H9 (cell line): Measurements from ENCODE around the gene TMEM208. TPM values are rescaled to one million over a fixed set of nuclear protein-coding genes. Genes with fewer than 3 reads are reported as not detected.

ENCODE experiments used
- DNase-seq: peaks from one replicate; pipeline ENCODE4 v3.0.0-alpha.2; 2017
- H2AFZ ChIP-seq: one replicate; pipeline ENCODE4 v1.6.1; 2013; ENCODE audit warnings: mild to moderate bottlenecking, low read length, control low read depth, moderate library complexity
- H2AK5ac ChIP-seq: 2 replicates; pipeline ENCODE4 v1.6.1; 2013; ENCODE audit warnings: low read length, control low read depth, mixed read lengths; ENCODE audit not compliant: insufficient read length
- H2BK120ac ChIP-seq: one replicate; pipeline ENCODE4 v1.6.1; 2013; ENCODE audit warnings: low read depth, mild to moderate bottlenecking, low read length, control low read depth, inconsistent platforms; ENCODE audit not compliant: poor library complexity, severe bottlenecking
- H2BK12ac ChIP-seq: 2 replicates; pipeline ENCODE4 v1.6.1; 2013; ENCODE audit warnings: low read length, control low read depth, mixed read lengths, low read depth; ENCODE audit not compliant: insufficient read length
- H2BK15ac ChIP-seq: 2 replicates; pipeline ENCODE4 v1.6.1; 2013; ENCODE audit warnings: low read depth, low read length, control low read depth
- H2BK20ac ChIP-seq: one replicate; pipeline ENCODE4 v1.6.1; 2013; ENCODE audit warnings: low read depth, mild to moderate bottlenecking, low read length, control low read depth, inconsistent platforms; ENCODE audit not compliant: poor library complexity, severe bottlenecking
- H2BK5ac ChIP-seq: 2 replicates; pipeline ENCODE4 v1.6.1; 2013; ENCODE audit warnings: low read length, control low read depth, mixed read lengths; ENCODE audit not compliant: insufficient read length
- H3K14ac ChIP-seq: 2 replicates; pipeline ENCODE4 v1.6.1; 2013; ENCODE audit warnings: low read length, control low read depth; ENCODE audit not compliant: insufficient read depth
- H3K18ac ChIP-seq: 2 replicates; pipeline ENCODE4 v1.6.1; 2013; ENCODE audit warnings: low read depth, mild to moderate bottlenecking, mixed read lengths, low read length, control low read depth; ENCODE audit not compliant: insufficient read length
- H3K23ac ChIP-seq: 2 replicates; pipeline ENCODE4 v1.6.1; 2013; ENCODE audit warnings: low read length, control low read depth, mixed read lengths, low read depth; ENCODE audit not compliant: insufficient read length
- H3K23me2 ChIP-seq: 2 replicates; pipeline ENCODE4 v1.6.1; 2013; ENCODE audit warnings: low read depth, mild to moderate bottlenecking, mixed read lengths, low read length, control low read depth; ENCODE audit not compliant: insufficient read length, poor library complexity, severe bottlenecking
- H3K27ac ChIP-seq: 2 replicates; pipeline ENCODE4 v1.5.1; 2013; ENCODE audit warnings: low read length, control low read depth, mixed read lengths, low read depth; ENCODE audit not compliant: insufficient read length
- H3K27me3 ChIP-seq: 2 replicates; pipeline ENCODE4 v1.6.1; 2013; ENCODE audit warnings: low read length, control low read depth, inconsistent platforms; ENCODE audit not compliant: insufficient read depth
- H3K4ac ChIP-seq: 2 replicates; pipeline ENCODE4 v1.6.1; 2013; ENCODE audit warnings: low read depth, mild to moderate bottlenecking, control low read depth, inconsistent platforms, low read length, moderate library complexity
- H3K4me1 ChIP-seq: 2 replicates; pipeline ENCODE4 v1.6.1; 2013; ENCODE audit warnings: low read length, control low read depth, inconsistent platforms; ENCODE audit not compliant: insufficient read depth
- H3K4me2 ChIP-seq: 2 replicates; pipeline ENCODE4 v1.6.1; 2013; ENCODE audit warnings: low read length, control low read depth, mixed read lengths; ENCODE audit not compliant: insufficient read length, insufficient read depth
- H3K56ac ChIP-seq: 2 replicates; pipeline ENCODE4 v1.6.1; 2013; ENCODE audit warnings: low read depth, mild to moderate bottlenecking, mixed read lengths, low read length, control low read depth; ENCODE audit not compliant: insufficient read length
- H3K79me1 ChIP-seq: 2 replicates; pipeline ENCODE4 v1.6.1; 2013; ENCODE audit warnings: low read depth, mild to moderate bottlenecking, moderate library complexity, low read length, control low read depth, inconsistent platforms; ENCODE audit not compliant: insufficient read depth, poor library complexity, severe bottlenecking
- H3K79me2 ChIP-seq: 2 replicates; pipeline ENCODE4 v1.6.1; 2013; ENCODE audit warnings: low read length, control low read depth, inconsistent platforms; ENCODE audit not compliant: insufficient read depth
- H3K9ac ChIP-seq: 2 replicates; pipeline ENCODE4 v1.6.1; 2013; ENCODE audit warnings: low read length, control low read depth, mixed read lengths; ENCODE audit not compliant: insufficient read length; ENCODE audit errors: extremely low read depth
- H3K9me3 ChIP-seq: one replicate; pipeline ENCODE4 v1.6.1; 2013; ENCODE audit warnings: low read depth, low read length, inconsistent platforms; ENCODE audit not compliant: control insufficient read depth
- H3T11ph ChIP-seq: one replicate; pipeline ENCODE4 v1.6.1; 2013; ENCODE audit warnings: mild to moderate bottlenecking, low read length, control low read depth, inconsistent platforms
- H4K20me1 ChIP-seq: one replicate; pipeline ENCODE4 v1.6.1; 2013; ENCODE audit not compliant: control insufficient read depth, insufficient read length, insufficient read depth
- H4K5ac ChIP-seq: 2 replicates; pipeline ENCODE4 v1.6.1; 2013; ENCODE audit warnings: low read depth, mild to moderate bottlenecking, mixed read lengths, low read length, control low read depth; ENCODE audit not compliant: insufficient read length
- H4K8ac ChIP-seq: replicated peaks from 2 replicates; pipeline ENCODE4 v1.6.1; 2013; ENCODE audit warnings: low read length, control low read depth, mixed read lengths, low read depth; ENCODE audit not compliant: insufficient read length
- H4K91ac ChIP-seq: 2 replicates; pipeline ENCODE4 v1.6.1; 2013; ENCODE audit warnings: low read depth, mild to moderate bottlenecking, moderate library complexity, mixed read lengths, low read length, control low read depth; ENCODE audit not compliant: insufficient read length
- H3K27ac Mint-ChIP-seq, 3 experiments: 2 replicates in 2 of 3; 3 replicates in 1 of 3; pipeline ENCODE4 v1.8.0; 2020 to 2021; ENCODE audit warnings: mixed read lengths in 3 of 3, mild to moderate bottlenecking in 1 of 3, moderate library complexity in 1 of 3
- H3K27me3 Mint-ChIP-seq: 2 replicates; pipeline ENCODE4 v1.8.0; 2021; ENCODE audit warnings: low read depth, mild to moderate bottlenecking, moderate library complexity, mixed read lengths
- H3K36me3 Mint-ChIP-seq, 3 experiments: 2 replicates in 2 of 3; 3 replicates in 1 of 3; pipeline ENCODE4 v1.8.0; 2020 to 2021; ENCODE audit warnings: low read depth in 3 of 3, mixed read lengths in 3 of 3; ENCODE audit not compliant: insufficient read depth in 1 of 3
- H3K4me1 Mint-ChIP-seq, 2 experiments: 2 replicates each; pipeline ENCODE4 v1.8.0; 2020; ENCODE audit warnings: mixed read lengths in 2 of 2
- H3K4me3 Mint-ChIP-seq, 2 experiments: 2 replicates in 1 of 2; 3 replicates in 1 of 2; pipeline ENCODE4 v1.8.0; 2020 to 2021; ENCODE audit warnings: mild to moderate bottlenecking in 2 of 2, mixed read lengths in 2 of 2, moderate library complexity in 1 of 2
- H3K9me3 Mint-ChIP-seq, 2 experiments: 2 replicates in 1 of 2; 3 replicates in 1 of 2; pipeline ENCODE4 v1.8.0; 2020; ENCODE audit warnings: mild to moderate bottlenecking in 2 of 2, mixed read lengths in 2 of 2, moderate library complexity in 1 of 2
- WGBS: extraction: QIAGEN DNeasy Blood & Tissue Kit; methylation state at CpG from one replicate; pipeline ENCODE4 v1.1.7; 2013; ENCODE audit warnings: missing lambda C conversion rate, low lambda C conversion rate, mixed read lengths; ENCODE audit not compliant: insufficient read length; ENCODE audit errors: extremely low coverage; 5-methylcytosine and 5-hydroxymethylcytosine counted together
- total RNA-seq: library from RNA; stranded (reverse); gene quantifications from 2 replicates; pipeline ENCODE4 v1.2.1, GENCODE V29; 2021
- TF ChIP-seq, protein P1 (sequence below): fragments of 200-600 bp; sonication (generic); conservative IDR thresholded peaks from 3 replicates; pipeline ENCODE4 v1.8.0; 2021; ENCODE audit warnings: antibody characterized with exemption, mild to moderate bottlenecking

The TMEM208 gene
- total RNA-seq, 1 experiment from 2014 or later = 42.6 TPM

DNA sequence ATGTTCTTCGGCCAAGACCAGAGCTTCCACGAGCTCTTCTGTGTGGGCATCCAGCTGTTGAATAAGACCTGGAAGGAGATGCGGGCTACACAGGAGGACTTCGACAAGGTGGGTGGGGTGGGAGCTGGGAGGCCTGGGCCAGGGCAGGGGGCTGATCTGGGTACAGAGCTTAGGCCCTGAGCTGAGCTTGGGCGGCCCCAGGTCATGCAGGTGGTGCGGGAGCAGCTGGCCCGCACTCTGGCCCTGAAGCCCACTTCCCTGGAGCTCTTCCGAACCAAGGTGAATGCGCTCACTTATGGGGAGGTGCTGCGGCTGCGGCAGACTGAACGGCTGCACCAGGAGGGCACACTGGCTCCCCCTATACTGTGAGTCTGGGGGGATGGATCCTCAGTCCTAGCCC is 24.5 kb upstream of the TMEM208 start:
- DNase-seq = no peak
- Histone ChIP-seq H4K5ac (no peak overlapping the region), H3K79me1 (no peaks in the 10 kb centered on the region), H3K9ac (no peak overlapping the region), H3T11ph (no peak overlapping the region), H4K8ac (no peak overlapping the region), H2BK12ac (no peak overlapping the region), H3K23me2 (no peaks in the 10 kb centered on the region), H4K91ac (no peak overlapping the region), H3K27ac (no peak overlapping the region), H3K23ac (no peak overlapping the region), H2AFZ (no peak overlapping the region), H3K27me3 (no peaks in the 10 kb centered on the region), H3K14ac (no peak overlapping the region), H4K20me1 (no peaks in the 10 kb centered on the region), H3K4me2 (no peak overlapping the region), H3K79me2 (no peaks in the 10 kb centered on the region), H3K4ac (no peak overlapping the region), H3K4me1 (no peaks in the 10 kb centered on the region), H2BK120ac (no peak overlapping the region), H2BK5ac (no peak overlapping the region), H3K9me3 (no peaks in the 10 kb centered on the region), H2BK20ac (no peak overlapping the region), H3K56ac (no peak overlapping the region), H3K18ac (no peak overlapping the region), H2BK15ac (no peak overlapping the region), H2AK5ac (no peak overlapping the region)
- Mint-ChIP-seq H3K27ac (no peak overlapping the region), H3K4me1 (peaks cover 19 to 21% of the 10 kb centered on the region in 2 experiments), H3K27me3 (0 out of 2 replicates have a peak, but pooled peaks cover 3% of the 10 kb centered on the region), H3K9me3 (no peaks in the 10 kb centered on the region), H3K4me3 (no peak overlapping the region), H3K36me3 (peaks cover 4 to 36% (median 11%) of the 10 kb centered on the region in 3 experiments; a peak in 5 of 7 replicates)
- TF ChIP-seq, protein P1, sequence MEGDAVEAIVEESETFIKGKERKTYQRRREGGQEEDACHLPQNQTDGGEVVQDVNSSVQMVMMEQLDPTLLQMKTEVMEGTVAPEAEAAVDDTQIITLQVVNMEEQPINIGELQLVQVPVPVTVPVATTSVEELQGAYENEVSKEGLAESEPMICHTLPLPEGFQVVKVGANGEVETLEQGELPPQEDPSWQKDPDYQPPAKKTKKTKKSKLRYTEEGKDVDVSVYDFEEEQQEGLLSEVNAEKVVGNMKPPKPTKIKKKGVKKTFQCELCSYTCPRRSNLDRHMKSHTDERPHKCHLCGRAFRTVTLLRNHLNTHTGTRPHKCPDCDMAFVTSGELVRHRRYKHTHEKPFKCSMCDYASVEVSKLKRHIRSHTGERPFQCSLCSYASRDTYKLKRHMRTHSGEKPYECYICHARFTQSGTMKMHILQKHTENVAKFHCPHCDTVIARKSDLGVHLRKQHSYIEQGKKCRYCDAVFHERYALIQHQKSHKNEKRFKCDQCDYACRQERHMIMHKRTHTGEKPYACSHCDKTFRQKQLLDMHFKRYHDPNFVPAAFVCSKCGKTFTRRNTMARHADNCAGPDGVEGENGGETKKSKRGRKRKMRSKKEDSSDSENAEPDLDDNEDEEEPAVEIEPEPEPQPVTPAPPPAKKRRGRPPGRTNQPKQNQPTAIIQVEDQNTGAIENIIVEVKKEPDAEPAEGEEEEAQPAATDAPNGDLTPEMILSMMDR = no peak
- WGBS = no CpG with 5 or more reads among the region's 12 CpGs
